GM20431 (cell line): Measurements from ENCODE around the gene STK4.

ENCODE experiments used
- in situ Hi-C: fragments of 300-500 bp; cut with MseI, MboI; formaldehyde crosslinking; loops from one replicate; pipeline ENCODE4 v1.15.0; 2020; ENCODE audit warnings: low sequenced_read_pairs; ENCODE audit not compliant: unreplicated experiment

Gene STK4

DNA sequence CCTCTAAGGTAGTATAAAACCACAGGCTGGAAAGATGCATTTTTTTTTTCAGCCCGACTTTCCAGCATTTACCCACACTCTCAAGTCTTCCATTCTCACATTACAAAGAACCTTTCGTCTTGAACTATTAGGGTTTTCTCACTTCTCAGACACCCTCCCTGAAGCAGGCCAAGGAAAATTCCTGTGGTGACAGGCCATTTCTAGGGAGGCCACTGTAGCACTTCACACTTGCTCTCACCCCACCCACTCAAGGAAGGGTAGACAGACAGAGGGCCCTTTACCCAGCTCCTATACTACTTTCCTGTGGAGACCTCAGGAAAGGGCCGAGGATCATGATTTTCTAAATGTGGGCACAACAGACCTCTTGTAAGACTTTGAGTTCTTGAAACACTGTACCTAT is 106.9 kb downstream of the STK4 start:
- in situ Hi-C loops = no loop called here

DNA sequence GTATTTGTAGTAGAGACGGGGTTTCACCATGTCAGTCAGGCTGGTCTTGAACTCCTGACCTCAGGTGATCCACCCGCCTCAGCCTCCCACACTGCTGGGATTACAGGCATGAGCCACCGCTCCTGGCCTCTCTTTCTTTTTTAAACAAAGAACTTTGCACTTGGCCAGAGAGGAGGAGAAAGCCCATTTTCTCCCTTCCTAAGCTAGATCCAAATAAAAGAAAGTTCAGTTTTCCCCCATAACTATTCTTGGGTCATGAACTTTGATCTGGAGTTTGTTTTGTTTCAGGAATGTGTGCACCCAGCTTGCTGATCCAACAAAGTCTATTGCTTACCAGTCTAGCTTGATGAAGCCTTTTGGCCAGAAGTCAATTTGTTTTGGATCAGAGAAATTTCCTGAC is 111.2 kb downstream of the STK4 start:
- in situ Hi-C loops = no loop called here

DNA sequence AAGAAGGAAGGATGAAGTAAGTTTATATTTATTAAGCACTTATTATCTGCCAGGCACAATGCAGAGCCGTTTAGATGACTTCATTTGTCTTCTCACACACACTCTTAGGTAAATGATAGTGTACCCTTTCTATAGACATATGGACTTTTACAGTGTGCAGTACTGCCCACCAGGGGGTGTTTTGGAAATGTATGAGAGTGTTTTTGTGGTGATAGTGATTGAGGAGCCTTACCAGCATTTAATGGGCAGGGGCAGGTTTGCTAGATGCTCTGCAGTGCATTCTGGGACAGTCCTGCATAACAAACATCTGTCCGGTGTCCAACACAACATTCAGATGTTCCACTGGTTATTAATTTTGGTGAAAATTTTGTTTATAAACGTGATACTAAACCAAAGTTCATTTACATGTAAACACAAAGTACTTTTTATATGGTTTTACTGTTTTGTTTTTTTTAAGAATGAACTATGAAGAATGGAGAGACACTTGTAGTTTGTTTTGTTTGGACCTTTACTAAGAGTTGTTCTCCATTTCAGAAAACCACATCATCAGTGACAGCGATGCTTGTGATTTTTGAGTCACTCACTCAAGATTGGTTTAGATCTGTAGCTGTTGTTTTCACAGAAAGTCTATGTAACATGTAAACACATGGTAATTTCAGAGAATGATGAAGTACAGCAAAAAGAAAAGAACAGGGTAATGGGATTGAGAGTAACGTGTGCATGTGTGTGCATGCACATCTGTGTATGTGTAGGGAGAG is 114.7 kb downstream of the STK4 start:
- in situ Hi-C loops = no loop called here

DNA sequence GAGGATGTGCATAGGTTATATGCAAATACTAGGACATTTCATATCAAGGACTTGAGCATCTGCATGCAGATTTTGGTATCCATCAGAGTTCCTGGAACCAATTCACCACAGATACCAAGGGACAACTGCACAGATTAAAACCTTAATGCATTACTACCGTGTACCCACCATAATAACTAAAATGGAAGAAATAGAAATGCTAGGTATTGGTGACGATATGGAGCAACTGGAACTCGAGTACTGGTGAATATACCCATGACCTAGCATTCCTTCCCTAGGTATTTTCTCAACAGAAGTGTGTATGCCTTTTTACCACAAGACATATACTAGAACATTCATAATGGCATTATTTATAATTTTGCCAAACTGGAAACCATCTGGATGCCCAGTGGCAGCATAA is 116.2 kb downstream of the STK4 start:
- in situ Hi-C loops = no loop called here

DNA sequence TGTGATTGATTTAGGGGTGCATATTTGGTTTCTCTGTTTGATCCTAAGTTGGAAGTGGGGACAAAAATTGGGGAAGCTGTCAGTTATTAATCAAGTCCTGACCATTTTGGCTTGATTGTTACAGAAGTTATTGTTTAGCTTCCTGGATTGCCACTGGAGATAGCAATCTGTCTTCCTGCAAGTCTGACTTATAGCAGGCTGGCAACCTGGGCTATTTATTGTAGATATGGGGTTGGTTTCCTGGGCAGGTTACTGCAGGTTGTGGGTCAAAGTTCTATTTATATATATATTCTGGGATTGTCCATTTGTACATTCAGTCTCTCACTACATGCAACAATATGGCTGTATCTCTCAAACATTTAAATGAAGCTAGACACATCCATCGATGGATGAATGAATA is 116.8 kb downstream of the STK4 start:
- in situ Hi-C loops = no loop called here

DNA sequence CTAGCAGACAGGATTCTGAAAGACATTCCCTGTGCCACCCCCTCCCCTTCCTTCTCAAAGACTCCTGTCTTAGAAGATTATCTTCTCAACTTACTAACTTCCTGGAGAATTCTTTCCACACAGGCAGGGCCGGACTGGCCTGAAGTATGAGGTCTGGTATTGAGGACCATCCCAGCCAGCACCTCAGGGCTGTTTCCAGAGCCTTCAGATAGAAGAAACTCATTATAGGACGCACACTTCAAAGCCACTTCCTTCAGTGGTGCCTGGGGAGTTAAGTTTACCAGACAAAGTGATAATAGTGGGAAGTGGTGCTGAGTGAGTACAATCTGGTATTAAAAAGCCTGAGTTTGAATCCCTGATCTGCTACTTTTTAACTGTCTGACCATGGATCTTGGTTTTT is 119.0 kb downstream of the STK4 start:
- in situ Hi-C loops = no loop called here

DNA sequence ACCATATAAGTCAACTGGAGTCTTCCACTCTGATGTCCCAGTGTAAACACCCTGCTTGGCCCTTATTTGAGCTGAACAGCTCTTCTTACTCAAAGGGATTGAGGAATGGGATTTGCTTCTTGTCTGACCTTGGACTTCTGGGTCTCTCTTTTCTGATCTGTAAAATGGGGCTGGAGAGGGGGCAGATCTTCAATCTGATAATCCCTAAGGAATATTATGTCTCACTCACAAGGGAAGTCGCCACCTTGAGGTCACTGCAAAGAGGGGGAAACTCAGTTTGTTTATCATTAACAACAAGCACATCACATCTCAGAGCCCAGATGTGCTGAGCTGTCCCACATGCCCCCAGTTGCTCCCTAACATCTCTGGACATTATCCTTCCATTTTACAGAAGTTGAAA is 119.6 kb downstream of the STK4 start:
- in situ Hi-C loops = no loop called here

DNA sequence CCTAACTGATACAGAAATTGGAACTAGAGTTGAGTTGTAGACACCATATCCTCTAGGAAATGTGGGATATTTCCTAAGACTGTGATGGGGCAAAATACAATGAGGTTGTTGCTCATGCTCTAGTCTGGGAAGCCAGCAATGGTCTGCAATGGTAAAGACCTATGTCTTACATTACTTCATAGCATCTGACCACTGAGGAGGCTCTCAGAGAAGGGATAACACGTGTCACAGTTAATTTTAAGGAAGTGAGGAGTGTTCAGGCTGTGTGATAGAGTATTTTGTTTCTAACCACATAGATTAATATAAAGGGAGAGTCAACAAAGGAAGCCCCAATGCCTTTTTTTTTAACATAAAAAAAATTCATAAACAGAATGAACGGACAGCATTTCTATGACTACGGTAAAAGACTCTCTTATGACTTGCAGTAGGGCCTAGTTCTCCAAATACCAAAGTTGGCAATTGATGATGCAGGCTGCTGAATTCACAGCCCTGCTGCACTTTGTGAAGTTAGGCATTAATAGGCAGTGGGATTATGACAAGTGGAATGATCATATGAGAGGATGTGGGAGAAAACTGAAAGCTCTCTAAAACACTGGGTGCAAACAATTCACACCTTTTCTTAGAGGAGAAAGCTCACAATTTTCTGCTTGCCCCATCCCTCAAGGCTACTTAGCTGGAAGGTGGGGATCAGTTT is 120.9 kb downstream of the STK4 start:
- in situ Hi-C loops = no loop called here

DNA sequence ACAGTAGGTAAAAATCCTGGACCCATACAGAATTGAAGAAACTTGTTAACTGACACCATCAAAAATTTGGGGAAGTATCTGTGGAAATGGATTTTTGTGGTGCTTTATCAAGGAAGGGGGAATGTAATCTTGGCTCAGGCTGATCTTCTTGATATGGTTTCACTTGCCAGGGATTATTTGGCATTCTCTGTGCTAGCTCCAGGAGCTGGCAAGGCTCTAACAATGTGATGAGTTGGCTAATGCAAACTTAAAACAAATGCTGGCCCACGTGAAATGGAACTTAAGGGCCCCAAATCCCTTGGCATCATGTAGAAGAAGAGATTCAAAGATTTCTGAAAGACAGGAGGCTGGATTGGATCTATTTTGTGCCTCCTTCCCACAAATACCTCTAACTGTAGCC is 121.5 kb downstream of the STK4 start:
- in situ Hi-C loops = no loop called here

DNA sequence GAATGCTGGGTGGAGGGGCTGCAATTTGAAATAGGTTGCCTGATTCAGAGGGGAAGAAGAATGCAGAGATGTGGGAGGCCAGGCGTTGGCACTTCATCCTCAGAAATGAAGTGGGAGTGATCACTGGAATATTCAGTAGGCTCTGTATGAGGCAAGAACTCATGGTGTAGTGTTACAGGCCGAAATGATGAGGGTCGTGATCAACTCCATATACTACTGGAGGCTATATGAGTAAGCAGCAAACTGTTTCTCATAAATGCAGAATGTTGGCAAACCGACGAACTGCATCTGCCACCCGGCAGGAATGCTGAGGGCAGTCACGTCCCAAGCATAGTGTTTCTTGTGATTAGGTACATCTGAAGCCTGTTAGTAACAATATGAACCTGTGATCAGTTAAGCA is 121.9 kb downstream of the STK4 start:
- in situ Hi-C loops = no loop called here

DNA sequence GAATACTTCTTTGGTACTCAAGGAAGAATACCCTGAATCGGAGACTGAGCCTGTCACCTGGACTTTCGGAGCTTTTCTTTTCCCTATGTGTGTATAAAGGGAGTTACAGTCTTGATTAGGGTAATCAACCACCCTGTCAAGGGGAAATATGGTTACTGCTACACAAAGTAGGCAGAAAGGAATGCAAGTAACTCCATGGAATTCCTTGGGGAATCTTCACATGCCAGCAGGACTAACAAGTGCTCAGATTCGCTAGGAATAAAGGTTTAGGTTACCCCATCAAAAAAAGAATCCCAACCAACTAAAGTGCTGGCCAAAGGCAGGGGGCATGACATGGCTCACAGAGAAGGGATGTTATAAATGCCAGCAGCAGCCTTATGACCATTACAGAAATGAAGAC is 124.2 kb downstream of the STK4 start:
- in situ Hi-C loops = no loop called here

DNA sequence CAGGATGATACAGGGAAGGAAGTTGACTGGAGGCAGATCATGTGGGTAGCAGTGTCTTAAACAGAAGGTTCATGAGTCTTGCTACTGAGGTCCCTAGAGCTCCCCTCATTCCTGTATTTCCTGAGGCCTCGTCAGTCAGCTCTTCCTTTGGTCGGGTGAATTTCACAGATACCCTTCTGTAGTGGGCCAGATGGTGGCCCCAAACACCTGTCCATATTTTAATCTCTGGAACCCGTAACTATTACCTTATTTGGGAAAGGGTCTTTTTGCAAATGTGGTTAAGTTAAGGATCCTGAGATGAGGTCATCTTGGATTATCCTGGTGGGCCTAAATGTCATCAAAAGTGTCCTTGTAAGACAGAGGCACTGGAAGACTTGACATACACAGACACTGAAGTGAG is 125.1 kb downstream of the STK4 start:
- in situ Hi-C loops = no loop called here

DNA sequence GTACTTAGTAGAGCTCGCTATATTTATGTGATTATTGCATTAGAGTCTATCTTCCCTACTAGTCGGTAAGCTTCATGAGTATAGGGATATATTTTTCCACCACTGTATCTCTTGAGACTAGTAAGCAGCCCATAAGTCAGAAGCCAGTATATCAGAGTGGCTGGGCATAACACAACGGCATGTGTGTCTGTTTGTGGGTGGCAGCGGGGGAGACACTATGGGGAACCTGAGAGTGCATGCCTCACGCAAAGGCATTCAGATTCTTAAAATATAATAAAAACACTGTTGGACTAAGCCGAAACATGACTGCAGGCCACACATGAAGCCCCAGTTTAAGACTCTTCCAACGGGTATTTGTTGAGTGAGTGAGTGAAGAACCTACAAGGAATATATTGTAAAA is 126.6 kb downstream of the STK4 start:
- in situ Hi-C loops = no loop called here

DNA sequence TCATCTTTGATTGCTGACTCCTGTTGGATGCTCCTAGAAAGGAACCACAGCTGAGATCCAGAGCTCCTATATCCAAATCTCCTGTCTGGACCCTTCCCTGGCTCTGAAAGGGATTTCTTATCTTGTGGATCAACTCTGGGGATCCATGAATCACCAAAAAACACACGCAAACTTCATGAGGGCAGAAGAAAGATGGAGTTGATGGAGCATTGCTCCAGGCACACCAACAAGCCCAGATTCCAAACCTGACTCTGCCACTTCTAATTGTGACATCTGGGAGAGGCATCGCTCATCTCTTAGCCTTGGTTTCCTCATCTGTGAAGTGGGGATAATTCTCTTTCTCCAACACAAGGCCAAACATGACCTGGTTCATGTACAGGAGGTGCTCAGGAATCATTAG is 127.9 kb downstream of the STK4 start:
- in situ Hi-C loops = no loop called here

DNA sequence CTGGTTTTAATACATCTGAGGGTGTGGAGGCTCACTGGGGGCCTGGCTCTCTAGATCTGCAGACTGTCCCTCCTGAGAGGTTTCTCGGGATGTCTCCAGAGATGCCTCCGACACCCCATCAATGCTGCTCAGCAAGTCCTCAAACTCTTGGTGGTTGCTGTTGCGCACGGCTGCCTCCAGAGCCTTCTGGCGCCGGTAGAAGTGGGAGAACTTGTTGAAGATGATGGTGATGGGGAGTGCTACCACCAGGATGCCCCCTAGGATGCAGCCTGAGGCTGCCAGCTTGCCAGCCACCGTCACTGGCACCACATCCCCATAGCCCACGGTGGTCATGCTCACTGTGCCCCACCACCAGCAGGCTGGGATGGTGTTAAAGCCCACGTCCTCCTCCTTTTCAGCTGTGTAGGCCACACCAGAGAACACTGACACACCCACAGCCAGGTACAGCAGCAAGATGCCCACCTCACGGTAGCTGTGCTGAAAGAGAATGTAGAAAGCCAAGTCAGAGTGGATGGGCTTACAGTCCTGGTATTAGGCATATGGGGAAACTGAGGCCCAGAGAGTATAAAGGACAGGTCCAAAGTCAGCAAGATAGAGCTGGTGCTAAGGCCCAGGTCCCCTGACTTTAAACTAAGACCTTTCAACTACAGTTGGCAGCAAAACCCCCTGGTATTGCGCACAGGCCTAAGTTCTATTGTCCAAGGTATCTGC is 128.7 kb downstream of the STK4 start:
- in situ Hi-C loops = no loop called here

DNA sequence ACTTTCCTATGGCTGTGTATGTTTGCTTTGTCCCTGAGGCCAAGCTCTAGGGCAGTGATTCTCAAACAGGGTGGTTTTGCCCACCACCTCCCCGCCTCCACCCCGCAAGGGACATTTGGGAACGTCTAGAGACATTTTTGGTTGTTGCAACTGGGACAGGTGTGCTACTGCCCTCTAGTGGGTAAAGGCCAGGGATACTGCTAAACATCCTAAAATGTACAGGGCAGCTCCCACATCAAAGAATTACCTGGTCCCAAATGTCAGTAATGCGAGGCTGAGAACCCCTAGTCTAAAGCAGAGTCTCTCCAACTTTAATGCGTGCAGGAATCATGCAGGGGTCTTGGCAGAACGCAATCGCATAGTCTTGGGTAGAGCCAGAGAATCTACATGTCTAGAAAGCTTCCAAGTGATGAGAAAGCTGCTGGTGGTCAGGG is 129.5 kb downstream of the STK4 start:
- in situ Hi-C loops = no loop called here

DNA sequence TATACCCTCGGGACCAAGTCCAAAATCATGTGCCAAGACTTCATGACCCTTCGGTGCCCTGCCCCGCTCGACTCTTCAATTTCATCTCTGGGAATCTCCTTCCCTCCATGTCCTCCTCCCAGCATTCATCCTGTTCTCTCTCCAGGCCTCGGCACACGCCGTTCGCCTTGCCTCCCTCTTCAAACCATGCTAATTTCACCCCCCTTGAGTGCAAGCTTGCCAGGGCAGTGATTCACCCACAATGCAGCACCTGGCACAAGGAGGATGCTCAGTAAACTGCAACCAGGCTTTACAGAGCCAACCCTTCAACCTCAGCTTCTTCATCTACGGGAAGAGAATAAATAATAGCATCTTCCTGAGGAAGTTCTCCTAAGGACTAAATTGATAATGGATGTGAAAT is 130.5 kb downstream of the STK4 start:
- in situ Hi-C loops = no loop called here

DNA sequence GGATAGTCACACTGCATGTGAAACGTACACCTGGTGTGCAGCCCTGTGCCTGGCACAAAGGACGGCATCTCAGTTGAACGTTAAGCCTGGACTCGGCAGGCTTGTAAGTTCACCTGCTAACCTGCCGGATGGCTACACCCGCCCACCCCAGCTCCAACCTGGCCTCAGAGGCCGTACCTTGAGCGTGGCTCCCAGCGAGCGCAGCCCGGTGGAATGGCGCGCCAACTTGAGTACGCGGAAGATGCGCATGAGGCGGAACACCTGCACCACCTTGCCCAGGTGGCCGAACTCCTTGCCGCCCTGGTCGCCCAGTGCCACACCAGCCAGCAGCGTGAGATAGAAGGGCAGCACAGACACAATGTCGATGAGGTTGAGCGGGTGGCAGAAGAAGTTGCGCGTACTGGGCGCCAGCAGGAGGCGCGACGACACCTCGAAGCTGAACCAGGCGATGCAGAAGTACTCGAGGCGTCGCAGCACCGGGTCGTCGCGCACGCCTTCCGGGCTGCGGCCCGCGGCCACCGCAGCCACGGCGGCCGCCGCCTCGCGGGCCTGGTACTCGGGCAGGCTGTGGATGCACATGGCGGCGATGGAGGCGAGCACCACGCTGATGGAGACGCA is 131.3 kb downstream of the STK4 start:
- in situ Hi-C loops = no loop called here

DNA sequence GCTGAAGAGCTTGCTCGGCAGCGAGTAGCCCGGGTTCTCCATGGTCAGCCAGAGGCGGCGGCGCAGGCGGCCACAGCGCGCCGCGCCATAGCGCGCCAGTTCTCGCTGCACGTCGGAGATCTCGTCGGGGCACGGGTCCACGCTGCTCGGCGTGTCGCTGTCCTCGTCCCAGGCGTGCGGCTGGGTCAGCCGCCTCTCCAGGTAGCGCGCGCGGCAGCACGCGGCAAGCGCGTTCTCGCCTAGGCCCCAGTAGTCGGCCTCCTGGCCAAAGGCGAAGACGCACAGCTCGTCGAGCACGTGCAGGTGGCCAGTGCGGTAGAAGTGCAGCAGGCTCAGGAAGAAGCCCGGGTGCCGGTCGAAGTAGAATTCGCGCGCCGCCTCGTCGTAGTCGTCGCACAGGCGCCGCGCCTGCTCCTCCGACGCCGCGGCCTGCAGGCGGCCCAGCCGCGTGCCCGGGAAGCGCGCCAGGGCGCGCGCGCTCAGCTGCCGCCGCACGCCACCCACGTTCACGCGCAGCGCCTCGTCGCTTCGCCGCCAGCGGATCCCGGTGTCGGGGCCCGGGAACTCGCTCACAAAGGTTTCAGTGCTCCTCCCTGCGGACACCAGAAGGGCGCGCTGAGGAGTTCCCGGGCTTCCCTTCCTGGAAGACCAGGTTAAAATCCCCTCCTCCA is 131.9 kb downstream of the STK4 start:
- in situ Hi-C loops = no loop called here

DNA sequence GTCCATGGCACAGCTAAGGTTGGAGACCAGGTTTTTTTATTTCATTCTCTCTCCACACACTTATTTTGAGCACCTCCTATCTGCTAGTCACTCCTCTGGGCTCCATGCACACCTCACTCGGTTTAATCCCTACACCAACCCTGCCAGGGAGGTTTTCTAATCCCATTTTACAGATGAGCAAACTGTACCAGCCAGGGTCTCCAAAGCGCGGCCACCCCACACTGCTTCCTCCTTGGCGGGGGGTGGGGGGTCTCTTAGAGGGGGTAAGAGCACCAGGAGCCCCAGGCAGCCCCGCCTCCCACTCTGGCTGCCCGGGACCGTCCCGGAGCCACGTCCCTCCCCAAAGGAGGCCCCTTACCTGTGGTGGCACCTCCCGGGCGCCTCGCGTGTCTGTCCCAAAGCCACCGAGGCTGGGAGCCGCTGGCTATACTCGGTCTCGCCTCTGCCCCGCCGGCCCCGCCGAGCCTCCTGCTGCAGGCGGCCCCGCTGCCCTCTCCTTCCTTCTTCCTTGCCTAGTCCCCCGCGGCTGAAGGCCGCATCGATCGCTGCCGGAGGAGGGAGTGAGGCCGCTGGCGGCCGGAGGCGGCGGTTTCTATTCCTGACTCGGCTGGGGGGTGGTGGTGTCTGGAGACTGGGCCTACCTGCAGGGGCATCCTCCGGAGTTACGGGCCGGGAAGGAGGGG is 134.4 kb downstream of the STK4 start, which contains the start of gene KCNS1:
Gene KCNS1 (minus strand): TSS at position 565 of the 683 bp plus-strand sequence. CDS start 1,891 bp downstream, outside the sequence.
- in situ Hi-C loops = loop anchor here (25.0 kb wide), 1 partner anchor 187 kb away; no protein-coding TSS in a partner anchor
